Stomach (tissue), 4 donors: ENCODE results near the gene ITCH.

Source experiments
- CTCF ChIP-seq, 7 experiments: fragments of 450-650 bp in 4 of 7; fragments of 200-600 bp in 3 of 7; sonication (generic) in 3 of 7; IDR thresholded peaks; one replicate each; pipeline ENCODE4 v1.5.1; 2016 to 2019; ENCODE audit warnings: antibody characterized with exemption in 7 of 7, control low read depth in 2 of 7, mild to moderate bottlenecking in 1 of 7
- EP300 ChIP-seq: sonication (generic); formaldehyde crosslinking; IDR thresholded peaks from one replicate; pipeline ENCODE4 v1.6.1; 2017; ENCODE audit warnings: antibody characterized with exemption
- POLR2A ChIP-seq, 4 donors: fragments of 450-650 bp; IDR thresholded peaks; one replicate each; pipeline ENCODE4 v1.6.1; 2016; ENCODE audit warnings: antibody characterized with exemption in 4 of 4, control low read depth in 2 of 4, mild to moderate bottlenecking in 1 of 4, moderate library complexity in 1 of 4
- POLR2AphosphoS5 ChIP-seq, 3 donors: sonication (generic); formaldehyde crosslinking; IDR thresholded peaks; one replicate each; pipeline ENCODE4 v1.6.1; 2016; ENCODE audit warnings: antibody characterized with exemption in 3 of 3

- no peak for TF ChIP-seq EP300
- no peak for TF ChIP-seq CTCF (IDR thresholded peaks at IDR 0.05)
- no peak for TF ChIP-seq POLR2AphosphoS5 (IDR thresholded peaks at IDR 0.05)
- TF ChIP-seq POLR2A (IDR thresholded peaks at IDR 0.05) = no peak
These were observed 168.7 kb downstream of the ITCH start for GRCh38 chr20:34531608-34532265.
